Activated CD4-positive, alpha-beta memory T cell treated with anti-CD3 and anti-CD28 coated beads, Interleukin-2, amount 10 ng/mL, durations not matched to agents 7 days and 5 days (primary cell): Measurements from ENCODE around the gene PLEKHG3. TPM values are rescaled to one million over a fixed set of nuclear protein-coding genes. Genes with fewer than 3 reads are reported as not detected.
"Not testable (repeated sequence)": the region's sequence is repeated elsewhere in the genome, so short reads cannot be mapped to it uniquely, and the experiment has no call there.

Source experiments
- CTCF ChIA-PET: fragments of 350-600 bp; sonication (Branson Sonifier 250); formaldehyde crosslinking; loops from one replicate; lab custom pipeline; 2021; ENCODE audit warnings: antibody characterized with exemption, inconsistent platforms; lab: Charles Lee
- POLR2A ChIA-PET: fragments of 350-600 bp; sonication (Branson Sonifier 250); formaldehyde crosslinking; loops from one replicate; lab custom pipeline; 2021; ENCODE audit warnings: antibody characterized with exemption; lab: Charles Lee
- DNase-seq: peaks from one replicate; pipeline ENCODE4 v3.0.0-alpha.2; 2020
- H3K27ac Mint-ChIP-seq: one replicate; pipeline ENCODE4 v1.8.0; 2021; ENCODE audit warnings: mild to moderate bottlenecking, mixed read lengths
- H3K27me3 Mint-ChIP-seq: one replicate; pipeline ENCODE4 v1.8.0; 2021; ENCODE audit warnings: mixed read lengths
- H3K36me3 Mint-ChIP-seq: one replicate; pipeline ENCODE4 v1.8.0; 2021; ENCODE audit warnings: low read depth, mixed read lengths
- H3K4me1 Mint-ChIP-seq: one replicate; pipeline ENCODE4 v1.8.0; 2021; ENCODE audit warnings: mixed read lengths
- H3K4me3 Mint-ChIP-seq: one replicate; pipeline ENCODE4 v1.8.0; 2021; ENCODE audit warnings: mild to moderate bottlenecking, mixed read lengths
- H3K9me3 Mint-ChIP-seq: one replicate; pipeline ENCODE4 v1.8.0; 2021; ENCODE audit warnings: mixed read lengths
- total RNA-seq, 2 experiments: library from RNA; stranded (reverse); gene quantifications; one replicate each; pipeline ENCODE4 v1.2.3, GENCODE V29; 2021

The PLEKHG3 gene
- 100 to 1,000 TPM; 126 to 133 TPM for total RNA-seq

- Mint-ChIP-seq H3K4me1 (peaks cover 80% of the 10 kb centered on the region), H3K27me3 (peaks cover 13% of the 10 kb centered on the region)
- POLR2A ChIA-PET: interaction anchor here (0.7 to 8.9 kb wide), 12 partner anchors 10 to 200 kb away, joined by 3 to 230 read pairs (median 10); partner anchors contain the start of gene ZBTB1
Observed at GRCh38 chr14:64704143-64704742, at the start of gene PLEKHG3. Gene PLEKHG3 (plus strand): TSS chr14:64704424. CDS start chr14:64727632, 23,208 bp downstream.

DNA sequence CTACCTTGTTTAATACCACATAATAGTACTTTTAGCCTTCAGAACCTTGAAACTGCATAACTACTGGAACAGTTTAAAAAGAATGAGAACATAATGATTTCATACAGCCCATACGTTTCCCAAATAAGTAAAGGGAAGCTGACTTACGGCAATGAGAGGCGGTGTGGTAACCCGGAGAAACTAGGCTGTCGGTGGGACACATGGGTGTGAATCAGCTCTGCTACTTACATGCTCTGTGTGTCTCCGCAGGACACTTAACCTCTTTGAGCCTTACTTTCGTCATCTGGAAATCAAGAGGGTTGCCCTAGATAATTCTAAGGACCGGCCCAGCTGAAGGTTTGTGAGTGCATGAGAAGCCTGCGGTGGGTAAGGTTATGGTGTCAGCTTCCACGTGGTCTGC, 49.3 kb upstream of the PLEKHG3 start:
- Mint-ChIP-seq H3K4me3 (no peak overlapping the region), H3K4me1 (peaks cover 24% of the 10 kb centered on the region), H3K9me3 (no peaks in the 10 kb centered on the region), H3K27me3 (peaks cover 23% of the 10 kb centered on the region), H3K36me3 (no peaks in the 10 kb centered on the region), H3K27ac (no peak overlapping the region)
- no peak for DNase-seq
- ChIA-PET CTCF (interaction anchor here (1.1 to 1.6 kb wide), 4 partner anchors 15 to 237 kb away, joined by 3 to 4 read pairs (median 3); no protein-coding TSS in a partner anchor), POLR2A (interaction anchor here (0.6 to 1.0 kb wide), 2 partner anchors 107 to 171 kb away, joined by 3 to 4 read pairs; no protein-coding TSS in a partner anchor)

More at GRCh38 chr14:64704143-64704742, at the start of gene PLEKHG3:
- Mint-ChIP-seq H3K36me3 (peaks cover 32% of the 10 kb centered on the region), H3K9me3 (no peaks in the 10 kb centered on the region), H3K27ac (peak within 1 kb of the TSS; percentile 84), H3K4me3 (peak within 1 kb of the TSS; percentile 86)
- DNase-seq: peak; percentile 63
- CTCF ChIA-PET: interaction anchor here (0.6 to 3.1 kb wide), 5 partner anchors 13 to 214 kb away, joined by 3 to 12 read pairs (median 4); no protein-coding TSS in a partner anchor

GRCh38 chr14:64656986-64657385, 47.2 kb upstream of the PLEKHG3 start:
- peaks cover 24% of the 10 kb centered on the region for H3K4me1 Mint-ChIP-seq
- no peak for DNase-seq
- no peak overlapping the region for H3K4me3 Mint-ChIP-seq
- CTCF ChIA-PET: no interaction called here
- peaks cover 27% of the 10 kb centered on the region for H3K27me3 Mint-ChIP-seq
- H3K27ac Mint-ChIP-seq: no peak overlapping the region
- H3K36me3 Mint-ChIP-seq: no peaks in the 10 kb centered on the region
- POLR2A ChIA-PET: no interaction called here
- no peaks in the 10 kb centered on the region for H3K9me3 Mint-ChIP-seq

DNA sequence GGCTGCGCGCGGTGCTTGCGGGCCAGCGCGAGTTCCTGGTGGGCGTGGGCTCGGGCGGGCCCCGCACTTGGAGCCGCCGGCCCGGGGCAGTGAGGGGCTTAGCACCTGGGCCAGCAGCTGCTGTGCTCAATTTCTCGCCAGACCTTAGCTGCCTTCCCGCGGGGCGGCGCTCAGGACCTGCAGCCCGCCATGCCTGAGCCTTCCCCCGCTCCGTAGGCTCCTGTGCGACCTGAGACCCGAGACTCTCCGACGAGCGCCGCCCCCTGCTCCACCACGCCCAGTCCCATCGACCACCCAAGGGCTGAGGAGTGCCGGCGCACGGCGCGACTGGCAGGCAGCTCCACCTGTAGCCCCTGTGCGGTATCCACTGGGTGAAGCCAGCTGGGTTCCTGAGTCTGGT, 46.0 kb upstream of the PLEKHG3 start:
- H3K4me1 Mint-ChIP-seq: peaks cover 24% of the 10 kb centered on the region
- DNase-seq: no peak
- H3K9me3 Mint-ChIP-seq: no peaks in the 10 kb centered on the region
- no peak overlapping the region for H3K4me3 Mint-ChIP-seq
- no peak overlapping the region for H3K27ac Mint-ChIP-seq
- H3K36me3 Mint-ChIP-seq: no peaks in the 10 kb centered on the region
- ChIA-PET POLR2A (interaction anchor here (1.3 kb wide), 1 partner anchor 102 kb away, joined by 4 read pairs; no protein-coding TSS in a partner anchor), CTCF (interaction anchor here (1.1 kb wide), 1 partner anchor 21 kb away, joined by 3 read pairs; no protein-coding TSS in a partner anchor)
- peaks cover 26% of the 10 kb centered on the region for H3K27me3 Mint-ChIP-seq

DNA sequence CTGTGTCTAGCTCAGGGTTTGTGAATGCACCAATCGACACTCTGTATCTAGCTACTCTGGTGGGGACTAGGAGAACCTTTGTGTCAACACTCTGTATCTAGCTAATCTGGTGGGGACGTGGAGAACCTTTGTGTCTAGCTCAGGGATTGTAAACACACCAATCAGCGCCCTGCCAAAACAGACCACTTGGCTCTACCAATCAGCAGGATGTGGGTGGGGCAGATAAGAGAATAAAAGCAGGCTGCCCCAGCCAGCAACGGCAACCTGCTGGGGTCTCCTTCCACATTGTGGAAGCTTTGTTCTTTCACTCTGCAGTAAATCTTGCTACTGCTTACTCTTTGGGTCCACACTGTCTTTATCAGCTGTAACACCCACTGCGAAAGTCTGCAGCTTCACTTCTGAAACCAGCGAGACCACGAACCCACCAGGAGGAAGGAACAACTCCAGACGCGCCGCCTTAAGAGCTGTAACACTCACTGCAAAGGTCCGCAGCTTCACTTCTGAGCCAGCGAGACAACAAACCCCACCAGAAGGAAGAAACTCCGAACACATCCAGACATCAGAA, 45.4 kb upstream of the PLEKHG3 start:
- ChIA-PET POLR2A (interaction anchor here (1.3 kb wide), 1 partner anchor 101 kb away, joined by 4 read pairs; no protein-coding TSS in a partner anchor), CTCF (interaction anchor here (0.6 to 1.5 kb wide), 4 partner anchors 22 to 117 kb away, joined by 3 read pairs; no protein-coding TSS in a partner anchor)
- H3K27ac Mint-ChIP-seq, DNase-seq, H3K9me3 Mint-ChIP-seq, H3K36me3 Mint-ChIP-seq: not testable (repeated sequence)
- Mint-ChIP-seq H3K4me1 (peaks cover 22% of the 10 kb centered on the region), H3K27me3 (peaks cover 25% of the 10 kb centered on the region), H3K4me3 (peak overlapping the region; percentile 38)

DNA sequence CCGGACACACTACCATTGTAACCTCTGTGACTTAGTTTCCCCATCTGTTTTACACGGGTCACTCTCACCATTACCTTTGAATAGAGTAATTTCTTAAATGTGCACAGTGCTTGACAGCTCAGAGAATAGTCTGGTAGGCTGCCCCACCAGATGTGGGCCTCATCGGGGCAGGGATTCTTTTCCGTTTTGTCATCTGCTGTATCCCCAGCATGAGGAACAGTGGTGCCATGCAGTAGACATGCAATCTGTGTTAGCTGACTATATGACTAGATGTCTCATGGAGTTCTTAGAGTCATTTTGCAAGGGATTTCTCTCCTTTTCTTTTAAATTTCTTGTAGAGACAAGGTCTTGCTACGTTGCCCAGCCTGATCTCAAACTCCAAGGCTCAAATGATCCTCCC, 44.9 kb upstream of the PLEKHG3 start:
- H3K27me3 Mint-ChIP-seq: peaks cover 23% of the 10 kb centered on the region
- no peak overlapping the region for H3K4me3 Mint-ChIP-seq
- H3K4me1 Mint-ChIP-seq: peaks cover 16% of the 10 kb centered on the region
- no peak overlapping the region for H3K27ac Mint-ChIP-seq
- H3K36me3 Mint-ChIP-seq: no peaks in the 10 kb centered on the region
- DNase-seq: no peak
- CTCF ChIA-PET: interaction anchor here (0.6 to 1.5 kb wide), 4 partner anchors 22 to 117 kb away, joined by 3 read pairs; no protein-coding TSS in a partner anchor
- no peaks in the 10 kb centered on the region for H3K9me3 Mint-ChIP-seq
- POLR2A ChIA-PET: interaction anchor here (1.3 kb wide), 1 partner anchor 101 kb away, joined by 4 read pairs; no protein-coding TSS in a partner anchor

- Mint-ChIP-seq H3K27ac (no peak overlapping the region), H3K4me1 (peaks cover 10% of the 10 kb centered on the region), H3K4me3 (no peak overlapping the region), H3K9me3 (no peaks in the 10 kb centered on the region), H3K27me3 (peaks cover 21% of the 10 kb centered on the region), H3K36me3 (no peaks in the 10 kb centered on the region)
- POLR2A ChIA-PET: no interaction called here
- CTCF ChIA-PET: no interaction called here
- DNase-seq: no peak
Observed at GRCh38 chr14:64663174-64663573, 41.0 kb upstream of the PLEKHG3 start.

DNA sequence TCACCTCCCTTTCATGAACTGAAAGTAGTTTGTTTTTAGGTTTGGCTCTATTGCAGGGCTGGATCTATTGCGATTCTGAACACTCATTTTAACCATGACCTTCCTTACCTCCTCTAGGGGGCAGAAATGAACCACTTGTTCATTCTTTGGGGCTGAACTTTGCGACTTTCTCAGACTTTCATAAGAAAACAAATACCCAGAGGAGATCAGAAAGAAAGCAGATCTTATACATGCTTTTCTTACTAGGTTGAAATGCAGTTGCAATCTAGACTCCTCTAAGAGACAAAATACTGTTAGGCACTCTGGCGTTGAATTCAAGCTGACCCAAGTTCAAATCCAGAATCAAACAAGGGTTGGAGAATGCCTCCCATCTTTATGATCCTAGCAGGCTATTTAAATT, 32.6 kb upstream of the PLEKHG3 start:
- Mint-ChIP-seq H3K4me3 (no peak overlapping the region), H3K27ac (peak overlapping the region; percentile 5), H3K9me3 (peaks cover 8% of the 10 kb centered on the region), H3K4me1 (peaks cover 48% of the 10 kb centered on the region), H3K27me3 (peaks cover 4% of the 10 kb centered on the region), H3K36me3 (peaks cover 25% of the 10 kb centered on the region)
- DNase-seq: no peak
- ChIA-PET POLR2A (interaction anchor here (1.0 to 5.7 kb wide), 6 partner anchors 26 to 93 kb away, joined by 3 to 64 read pairs (median 30); partner anchors contain the start of gene PLEKHG3), CTCF (interaction anchor here (1.0 to 8.6 kb wide), 16 partner anchors 27 to 220 kb away, joined by 3 to 87 read pairs (median 6); partner anchors contain the start of gene PLEKHG3)

DNA sequence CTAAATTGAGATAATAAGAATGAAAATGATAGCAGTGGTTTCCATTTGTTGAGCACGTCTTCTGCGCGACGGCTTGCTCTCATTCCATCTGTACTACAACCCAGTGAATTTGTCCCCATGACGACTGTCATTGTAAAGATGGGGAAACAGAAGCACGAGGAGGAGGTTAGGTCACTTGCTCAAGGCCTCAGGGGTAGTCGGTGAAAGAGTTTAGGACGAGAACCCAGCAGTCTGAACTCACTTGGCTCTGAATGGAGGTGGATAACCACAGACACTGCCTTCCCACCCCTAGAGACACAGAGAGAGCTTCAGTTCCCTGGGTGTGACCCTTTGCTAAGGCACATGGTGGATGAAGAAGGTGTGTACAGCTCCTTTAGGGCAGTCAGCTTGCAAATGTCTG, 30.9 kb upstream of the PLEKHG3 start:
- Mint-ChIP-seq H3K27me3 (peaks cover 2% of the 10 kb centered on the region), H3K27ac (peak overlapping the region; percentile 66), H3K4me3 (no peak overlapping the region), H3K36me3 (peaks cover 32% of the 10 kb centered on the region), H3K9me3 (peaks cover 8% of the 10 kb centered on the region), H3K4me1 (peaks cover 61% of the 10 kb centered on the region)
- no peak for DNase-seq
- CTCF ChIA-PET: interaction anchor here (0.7 to 8.6 kb wide), 14 partner anchors 23 to 311 kb away, joined by 3 to 87 read pairs (median 6); no protein-coding TSS in a partner anchor
- POLR2A ChIA-PET: interaction anchor here (1.0 to 5.7 kb wide), 9 partner anchors 9 to 84 kb away, joined by 3 to 64 read pairs (median 10); partner anchors contain the start of gene PLEKHG3

DNA sequence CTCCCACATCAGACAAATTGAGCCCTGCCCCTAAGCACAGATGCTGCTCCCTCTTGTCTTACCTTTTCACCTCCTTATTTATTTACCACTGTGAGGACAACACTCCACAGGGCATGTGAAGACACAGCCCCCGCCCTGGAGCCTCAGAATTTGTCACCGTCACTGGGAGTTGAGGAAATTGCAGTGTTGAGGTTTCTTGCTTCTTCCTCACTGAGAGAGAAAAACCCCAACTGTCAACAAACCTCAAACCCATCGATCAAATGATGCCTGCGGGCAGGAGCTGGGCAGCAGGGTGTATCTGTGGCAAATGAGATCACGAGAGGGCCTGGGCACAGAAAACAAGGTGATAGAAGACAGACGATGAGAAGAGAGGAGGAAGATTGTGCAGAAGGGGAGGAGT, 30.5 kb upstream of the PLEKHG3 start:
- Mint-ChIP-seq H3K4me1 (peaks cover 63% of the 10 kb centered on the region), H3K27me3 (peaks cover 2% of the 10 kb centered on the region), H3K9me3 (peaks cover 8% of the 10 kb centered on the region), H3K36me3 (peaks cover 32% of the 10 kb centered on the region), H3K27ac (peak overlapping the region; percentile 66), H3K4me3 (peak overlapping the region; percentile 0)
- POLR2A ChIA-PET: interaction anchor here (1.0 to 5.7 kb wide), 11 partner anchors 9 to 84 kb away, joined by 3 to 64 read pairs (median 10); partner anchors contain the start of gene PLEKHG3
- DNase-seq: peak; percentile 85
- CTCF ChIA-PET: interaction anchor here (0.7 to 8.6 kb wide), 11 partner anchors 15 to 313 kb away, joined by 3 to 87 read pairs (median 10); partner anchors contain the start of gene FNTB

DNA sequence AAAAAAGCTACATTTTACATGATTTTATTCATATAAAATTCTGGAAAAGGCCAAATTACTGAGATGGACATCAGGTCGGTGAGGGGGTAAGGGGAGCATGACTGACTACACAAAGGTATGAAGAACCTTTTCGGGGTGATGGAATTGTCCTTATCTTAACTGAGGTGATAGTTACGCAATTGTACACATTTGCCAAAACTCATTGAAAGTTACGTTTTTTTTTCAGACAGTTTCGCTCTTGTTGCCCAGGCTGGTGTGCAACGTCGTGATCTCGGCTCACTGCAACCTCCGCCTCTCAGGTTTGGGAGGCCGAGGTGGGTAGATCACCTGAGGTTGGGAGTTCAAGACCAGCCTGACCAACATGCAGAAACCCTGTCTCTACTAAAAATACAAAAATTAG, 29.4 kb upstream of the PLEKHG3 start:
- H3K4me1 Mint-ChIP-seq: peaks cover 71% of the 10 kb centered on the region
- POLR2A ChIA-PET: interaction anchor here (0.8 to 5.7 kb wide), 8 partner anchors 23 to 83 kb away, joined by 3 to 64 read pairs (median 18); partner anchors contain the start of gene PLEKHG3
- H3K27ac Mint-ChIP-seq: no peak overlapping the region
- H3K4me3 Mint-ChIP-seq: no peak overlapping the region
- CTCF ChIA-PET: interaction anchor here (1.3 to 8.6 kb wide), 8 partner anchors 14 to 312 kb away, joined by 3 to 87 read pairs (median 17); partner anchors contain the start of gene FNTB
- peaks cover 8% of the 10 kb centered on the region for H3K9me3 Mint-ChIP-seq
- DNase-seq: no peak
- H3K36me3 Mint-ChIP-seq: peaks cover 32% of the 10 kb centered on the region
- H3K27me3 Mint-ChIP-seq: peaks cover 2% of the 10 kb centered on the region

DNA sequence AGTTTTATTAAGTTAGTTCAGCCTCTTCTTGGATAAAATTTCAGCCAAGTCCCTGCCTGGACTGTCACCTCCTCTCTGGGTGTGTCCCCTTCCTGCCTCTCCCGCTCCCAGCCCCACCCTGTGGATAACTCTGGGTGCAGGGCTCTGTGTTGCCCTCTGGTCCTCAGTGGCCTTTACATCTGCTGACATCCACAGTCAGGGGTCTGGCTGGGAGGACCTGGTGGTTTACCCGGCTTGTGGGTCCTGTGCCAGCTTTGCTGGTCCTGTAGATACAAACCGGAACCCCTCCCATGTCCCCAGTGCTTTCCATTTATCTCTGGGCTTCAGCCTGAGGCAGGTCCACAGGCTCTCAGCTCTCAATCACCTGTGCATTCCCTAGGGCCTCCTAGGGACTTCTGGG, 28.9 kb upstream of the PLEKHG3 start:
- ChIA-PET POLR2A (interaction anchor here (1.2 to 5.7 kb wide), 4 partner anchors 24 to 82 kb away, joined by 7 to 64 read pairs (median 24); partner anchors contain the start of gene PLEKHG3), CTCF (interaction anchor here (1.4 to 8.6 kb wide), 6 partner anchors 13 to 217 kb away, joined by 3 to 87 read pairs (median 29); no protein-coding TSS in a partner anchor)
- Mint-ChIP-seq H3K27me3 (peaks cover 2% of the 10 kb centered on the region), H3K9me3 (peaks cover 8% of the 10 kb centered on the region), H3K4me3 (no peak overlapping the region), H3K4me1 (peaks cover 76% of the 10 kb centered on the region), H3K36me3 (peaks cover 32% of the 10 kb centered on the region), H3K27ac (no peak overlapping the region)
- no peak for DNase-seq
